HFF-Myc (cell line): ENCODE results near the gene GCH1.

Experiments used
- DNase-seq: peaks from one replicate; pipeline ENCODE4 v3.0.0-alpha.2; 2011; ENCODE audit warnings: low read depth; ENCODE audit errors: extremely low read depth
- H3K4me3 ChIP-seq: replicated peaks from 2 replicates; pipeline ENCODE4 v1.5.1; 2011; ENCODE audit warnings: low read depth, mild to moderate bottlenecking, control low read depth, low read length
- CTCF ChIP-seq: IDR thresholded peaks from 2 replicates; pipeline ENCODE4 v1.5.1; 2012; ENCODE audit warnings: mild to moderate bottlenecking, low read depth, low read length, control low read depth; ENCODE audit errors: missing control alignments

GCH1 gene

GRCh38 chr14:54837508-54838149, 65.0 kb downstream of the GCH1 start:
- no peak overlapping the region for H3K4me3 ChIP-seq
- no peak for TF ChIP-seq CTCF
- DNase-seq, result no peak

- H3K4me3 ChIP-seq, result no peak overlapping the region
- no peak for DNase-seq
- no peak for TF ChIP-seq CTCF
These were observed 66.4 kb downstream of the GCH1 start for GRCh38 chr14:54836231-54836630.

- DNase-seq, result no peak
- no peak for TF ChIP-seq CTCF
- H3K4me3 ChIP-seq, result no peak overlapping the region
These were observed 67.9 kb downstream of the GCH1 start for GRCh38 chr14:54834727-54835126.

GRCh38 chr14:54834081-54834480, 68.5 kb downstream of the GCH1 start:
- no peak for DNase-seq
- H3K4me3 ChIP-seq, result no peak overlapping the region
- TF ChIP-seq CTCF, result no peak

GRCh38 chr14:54830650-54831049, 72.0 kb downstream of the GCH1 start:
- no peak overlapping the region for H3K4me3 ChIP-seq
- DNase-seq, result no peak
- TF ChIP-seq CTCF, result no peak

- DNase-seq, result no peak
- no peak for TF ChIP-seq CTCF
- H3K4me3 ChIP-seq, result no peak overlapping the region
These were observed 73.0 kb downstream of the GCH1 start for GRCh38 chr14:54829486-54830224.
